Mucosa of descending colon (tissue), 3 donors: ENCODE measurements around the gene TBC1D19. TPM values are rescaled to one million over a fixed set of nuclear protein-coding genes. Genes with fewer than 3 reads are reported as not detected.

ENCODE experiments used
- ATAC-seq: fragments of 200-7000 bp; cut with Tn5 transposase; one replicate; pipeline ENCODE4 v1.9.1; 2020; ENCODE audit warnings: mild to moderate bottlenecking, moderate library complexity
- DNase-seq, 3 donors: peaks; one replicate each; pipeline ENCODE4 v3.0.0-alpha.2; 2020
- H3K36me3 ChIP-seq: fragments of 200-600 bp; one replicate; pipeline ENCODE4 v1.8.0; 2021; ENCODE audit warnings: low read depth, mild to moderate bottlenecking
- H3K4me1 ChIP-seq: fragments of 200-600 bp; one replicate; pipeline ENCODE4 v1.8.0; 2021; ENCODE audit warnings: low read depth, mild to moderate bottlenecking
- H3K4me3 ChIP-seq: fragments of 200-600 bp; one replicate; pipeline ENCODE4 v1.8.0; 2021; ENCODE audit warnings: mild to moderate bottlenecking
- H3K9me3 ChIP-seq: fragments of 200-600 bp; one replicate; pipeline ENCODE4 v1.8.0; 2021; ENCODE audit warnings: mild to moderate bottlenecking
- intact Hi-C, 2 donors: fragments of 100-400 bp; cut with DNase I in 1 of 2; cut with micrococcal nuclease in 1 of 2; formaldehyde crosslinking; loops; one replicate each; pipeline versions ENCODE4 v1.11.0 to v1.11.1; 2022; cut with DNase I, micrococcal nuclease
- total RNA-seq, 3 donors: library from RNA; stranded (reverse); fragmentation: NEBNext Ultra II Directional in 2 of 3; extraction: Animal tissue kit (Norgen Biotek cat#: 25700) in 2 of 3; gene quantifications; one replicate each; pipeline versions ENCODE4 v1.2.1 to v1.2.4, GENCODE V29; 2021 to 2023
- TF ChIP-seq, protein P1 (sequence below): fragments of 200-600 bp; IDR thresholded peaks from one replicate; pipeline ENCODE4 v1.8.0; 2022; ENCODE audit warnings: antibody characterized with exemption, mild to moderate bottlenecking
- donor health status: DM: no; HTN: no; CAD: no; lungs with moderate emphysema.
- donor health status: DM: no; HTN: no; CAD: no.
- donor health status: DM: no; HTN: yes; CAD: no.

Gene TBC1D19
- total RNA-seq, 3 donors from 2014 or later: 3.7 to 11.6 (median 6.8) TPM

DNA sequence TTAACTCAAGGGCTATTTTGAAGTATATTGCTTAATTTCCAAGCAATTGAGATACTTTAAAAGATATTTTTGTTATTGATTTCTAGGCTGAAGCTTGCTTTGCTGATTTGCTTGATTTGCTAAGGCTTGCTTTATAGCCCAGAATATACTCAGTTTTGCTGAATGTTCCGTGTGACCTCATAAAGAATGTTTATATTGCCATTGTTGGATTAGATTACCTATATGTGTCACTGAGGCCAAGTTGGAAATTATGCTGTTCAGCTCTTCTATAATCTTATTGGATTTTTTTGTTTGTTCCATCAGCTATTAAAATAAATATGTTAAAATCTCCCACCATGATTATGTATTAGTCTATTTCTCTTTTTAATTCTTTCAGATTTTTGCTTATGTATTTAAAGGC lies 13.0 kb downstream of the TBC1D19 start:
- Histone ChIP-seq H3K36me3 (no peaks in the 10 kb centered on the region), H3K9me3 (no peaks in the 10 kb centered on the region), H3K4me3 (no peak overlapping the region), H3K4me1 (no peaks in the 10 kb centered on the region)
- intact Hi-C loops: no loop called here
- DNase-seq (no peak), ATAC-seq (no peak)
- TF ChIP-seq, protein P1, sequence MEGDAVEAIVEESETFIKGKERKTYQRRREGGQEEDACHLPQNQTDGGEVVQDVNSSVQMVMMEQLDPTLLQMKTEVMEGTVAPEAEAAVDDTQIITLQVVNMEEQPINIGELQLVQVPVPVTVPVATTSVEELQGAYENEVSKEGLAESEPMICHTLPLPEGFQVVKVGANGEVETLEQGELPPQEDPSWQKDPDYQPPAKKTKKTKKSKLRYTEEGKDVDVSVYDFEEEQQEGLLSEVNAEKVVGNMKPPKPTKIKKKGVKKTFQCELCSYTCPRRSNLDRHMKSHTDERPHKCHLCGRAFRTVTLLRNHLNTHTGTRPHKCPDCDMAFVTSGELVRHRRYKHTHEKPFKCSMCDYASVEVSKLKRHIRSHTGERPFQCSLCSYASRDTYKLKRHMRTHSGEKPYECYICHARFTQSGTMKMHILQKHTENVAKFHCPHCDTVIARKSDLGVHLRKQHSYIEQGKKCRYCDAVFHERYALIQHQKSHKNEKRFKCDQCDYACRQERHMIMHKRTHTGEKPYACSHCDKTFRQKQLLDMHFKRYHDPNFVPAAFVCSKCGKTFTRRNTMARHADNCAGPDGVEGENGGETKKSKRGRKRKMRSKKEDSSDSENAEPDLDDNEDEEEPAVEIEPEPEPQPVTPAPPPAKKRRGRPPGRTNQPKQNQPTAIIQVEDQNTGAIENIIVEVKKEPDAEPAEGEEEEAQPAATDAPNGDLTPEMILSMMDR: no peak

DNA sequence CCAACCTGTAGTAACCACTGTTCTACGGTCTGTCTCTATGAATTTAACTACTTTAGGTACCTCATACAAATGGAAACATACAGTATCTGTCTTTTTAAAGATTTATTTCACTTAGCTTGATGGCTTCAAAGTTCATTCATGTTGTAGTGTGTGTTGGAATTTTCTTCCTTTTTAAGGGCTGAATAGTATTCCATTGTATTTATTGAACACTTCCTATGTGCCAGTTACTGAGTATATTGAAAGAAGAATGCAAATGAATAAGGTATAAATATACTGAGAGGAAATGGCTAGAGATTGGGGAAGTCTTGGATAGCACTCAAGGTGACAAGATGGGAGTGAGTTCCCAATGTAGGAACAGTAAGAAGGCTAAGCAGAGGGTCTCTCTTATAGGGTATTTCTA lies 17.3 kb downstream of the TBC1D19 start:
- Histone ChIP-seq H3K36me3 (no peaks in the 10 kb centered on the region), H3K4me1 (no peaks in the 10 kb centered on the region), H3K9me3 (no peaks in the 10 kb centered on the region), H3K4me3 (no peak overlapping the region)
- intact Hi-C loops: no loop called here
- ATAC-seq (no peak), DNase-seq (no peak)
- TF ChIP-seq, protein P1: no peak

DNA sequence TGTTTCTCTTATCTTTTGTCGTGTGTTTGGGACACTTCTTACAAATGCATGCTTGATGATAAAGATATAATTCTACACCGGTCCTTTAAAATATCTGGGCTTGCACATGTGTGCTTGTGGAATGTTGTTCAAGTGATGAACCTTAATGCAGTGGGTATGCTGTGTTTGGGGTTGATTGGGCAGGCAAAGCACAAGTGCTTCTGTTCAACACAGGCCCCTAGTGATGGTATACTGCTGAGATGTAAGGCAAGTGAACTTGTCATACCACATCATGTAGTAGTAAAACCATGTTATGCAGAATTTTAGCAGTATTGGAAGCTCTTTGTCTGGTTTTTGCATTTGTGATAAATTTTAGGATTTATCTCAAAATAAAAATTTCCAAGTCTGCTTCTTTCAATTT lies 23.9 kb downstream of the TBC1D19 start:
- intact Hi-C loops: no loop called here
- ATAC-seq: no peak
- TF ChIP-seq, protein P1: no peak

DNA sequence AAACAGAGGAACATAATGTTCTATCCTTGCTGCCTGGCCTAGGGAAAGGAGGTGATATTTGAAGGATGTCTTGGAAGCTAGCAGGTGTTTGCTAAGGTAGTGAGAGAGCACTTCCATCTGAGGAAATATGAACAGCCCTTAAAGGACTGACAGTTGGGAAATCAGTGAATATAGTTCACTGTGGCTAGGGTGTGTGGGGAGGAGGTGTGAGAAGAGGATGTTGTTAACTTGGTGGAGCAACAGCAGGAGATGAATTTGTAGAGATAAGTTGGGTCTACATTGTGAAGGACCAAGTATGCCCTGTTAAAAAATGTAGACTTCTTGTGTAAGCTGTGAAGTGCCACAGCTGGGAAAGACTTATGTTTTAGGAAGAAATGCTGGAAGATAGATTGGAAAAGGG lies 25.5 kb downstream of the TBC1D19 start:
- no peak for DNase-seq
- TF ChIP-seq, protein P1: no peak
- no peak overlapping the region for H3K4me3 ChIP-seq
- no peaks in the 10 kb centered on the region for H3K9me3 ChIP-seq
- intact Hi-C loops: no loop called here
- no peak for ATAC-seq
- no peaks in the 10 kb centered on the region for H3K36me3 ChIP-seq
- H3K4me1 ChIP-seq: peaks cover 4% of the 10 kb centered on the region

More for the DNA sequence above, 23.9 kb downstream of the TBC1D19 start:
- no peak for DNase-seq
- Histone ChIP-seq H3K9me3 (no peaks in the 10 kb centered on the region), H3K4me1 (peaks cover 4% of the 10 kb centered on the region), H3K36me3 (no peaks in the 10 kb centered on the region), H3K4me3 (no peak overlapping the region)

DNA sequence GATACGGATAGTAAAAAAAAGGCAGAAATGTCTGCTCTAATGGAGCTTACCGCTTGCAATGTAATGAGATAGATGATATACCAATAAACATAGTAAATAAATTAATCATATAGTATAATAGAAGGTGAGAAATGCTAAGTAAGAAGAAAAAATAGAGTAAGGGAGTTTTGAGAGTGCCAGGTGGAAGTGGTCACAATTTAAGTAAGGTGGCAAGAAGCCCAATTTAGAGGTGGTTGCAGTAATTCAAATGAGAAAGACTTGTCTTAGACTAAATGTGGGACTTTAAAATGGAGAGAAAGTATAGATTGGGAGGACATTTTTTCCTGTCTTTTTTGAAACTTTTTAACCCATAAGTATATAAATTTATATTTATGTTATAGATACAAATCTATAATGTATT lies 26.0 kb downstream of the TBC1D19 start:
- TF ChIP-seq, protein P1: no peak
- Histone ChIP-seq H3K4me3 (no peak overlapping the region), H3K9me3 (no peaks in the 10 kb centered on the region), H3K36me3 (no peaks in the 10 kb centered on the region), H3K4me1 (peaks cover 4% of the 10 kb centered on the region)
- no peak for ATAC-seq
- intact Hi-C loops: no loop called here
- DNase-seq: no peak

DNA sequence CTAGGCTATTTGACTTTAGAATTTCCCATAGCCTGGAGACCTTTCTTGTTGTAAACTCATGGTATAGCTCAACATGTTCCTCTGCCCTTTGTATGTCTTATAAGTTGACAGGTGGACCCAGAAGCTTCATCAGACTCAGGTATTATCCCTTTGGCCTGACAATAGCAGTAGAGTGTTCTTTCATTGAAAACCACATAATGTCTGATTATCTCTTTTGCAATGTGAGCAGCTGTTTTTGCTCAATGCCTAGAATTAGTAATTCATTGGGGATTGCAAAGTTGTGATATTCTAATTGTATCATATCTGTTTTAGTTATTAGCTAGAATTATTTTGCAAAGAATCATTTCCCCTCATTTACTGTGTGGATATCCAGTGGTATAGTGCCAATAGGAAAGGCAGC lies 27.5 kb downstream of the TBC1D19 start:
- DNase-seq (no peak), ATAC-seq (no peak)
- TF ChIP-seq, protein P1: no peak
- H3K36me3 ChIP-seq: no peaks in the 10 kb centered on the region
- H3K9me3 ChIP-seq: no peaks in the 10 kb centered on the region
- H3K4me1 ChIP-seq: peaks cover 4% of the 10 kb centered on the region
- intact Hi-C loops: no loop called here
- H3K4me3 ChIP-seq: no peak overlapping the region
